NK-92 treated with Interleukin-12 subunit alpha and Interleukin-12 subunit beta, amount 100 ng/mL, for 24 hours (cell line): ENCODE data around the gene MFAP3.

Experiments used
- DNase-seq: peaks from one replicate; lab custom pipeline; 2025; lab: John Stamatoyannopoulos, UW

Gene MFAP3

GRCh38 chr5:154092356-154093141 is 53.8 kb downstream of the MFAP3 start:
- DNase-seq: no peak

DNA sequence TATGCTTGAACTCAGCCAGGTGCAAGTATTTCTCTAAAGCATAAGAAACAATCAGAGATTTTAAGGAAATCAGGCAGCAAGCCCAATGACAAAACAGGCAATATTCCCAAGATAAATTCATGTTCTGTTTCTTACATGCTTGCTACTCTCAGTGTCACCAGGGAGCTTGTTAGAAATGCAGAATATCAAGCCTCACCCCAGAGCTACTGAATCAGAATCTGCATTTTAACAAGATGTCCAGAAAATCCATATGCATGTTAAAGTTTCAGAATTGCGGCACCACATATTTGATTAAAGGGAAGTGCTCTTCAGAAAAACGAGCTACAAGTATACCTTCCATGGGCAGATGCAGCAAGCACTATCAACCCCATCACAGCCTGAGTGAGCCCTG is 54.4 kb downstream of the MFAP3 start:
- DNase-seq: no peak

DNA sequence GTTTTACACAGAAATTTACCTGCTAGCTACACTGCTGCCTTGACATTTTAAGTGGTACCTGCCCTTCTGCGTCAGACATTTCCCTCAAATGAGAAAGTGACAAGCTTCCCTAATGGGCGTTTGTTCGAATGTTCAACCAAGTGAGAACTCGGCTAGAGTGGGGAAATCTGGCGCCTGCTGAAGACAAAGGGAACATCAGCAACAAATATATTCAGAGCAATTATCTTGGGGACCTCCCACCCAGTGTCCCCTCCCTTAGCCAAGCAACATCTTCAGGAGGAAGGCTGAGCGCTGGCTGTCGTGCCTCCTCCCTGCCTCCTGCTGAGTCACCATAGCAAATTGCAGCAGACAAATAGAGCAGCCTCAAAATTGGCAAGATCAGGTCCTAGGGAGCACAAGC is 57.1 kb downstream of the MFAP3 start:
- no peak for DNase-seq

DNA sequence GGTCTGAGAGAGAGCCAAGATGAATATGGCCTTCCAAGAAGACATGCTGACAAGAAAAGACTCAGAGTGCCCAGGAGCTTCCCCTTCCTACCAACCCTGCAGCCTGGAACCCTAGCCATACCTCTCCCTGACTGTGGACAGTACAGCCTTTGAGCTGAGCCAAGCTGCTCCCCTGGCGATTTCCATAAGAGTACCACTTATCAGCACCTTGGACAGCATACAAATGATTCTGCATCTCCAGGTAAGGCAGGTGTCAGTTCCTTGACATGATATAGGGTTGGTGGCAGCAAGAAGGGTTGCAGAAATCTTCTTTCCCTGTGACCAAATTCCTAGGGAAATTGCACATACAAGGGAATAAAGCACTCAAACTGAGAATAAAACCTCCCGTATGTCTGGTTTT is 58.3 kb downstream of the MFAP3 start:
- DNase-seq: no peak

DNA sequence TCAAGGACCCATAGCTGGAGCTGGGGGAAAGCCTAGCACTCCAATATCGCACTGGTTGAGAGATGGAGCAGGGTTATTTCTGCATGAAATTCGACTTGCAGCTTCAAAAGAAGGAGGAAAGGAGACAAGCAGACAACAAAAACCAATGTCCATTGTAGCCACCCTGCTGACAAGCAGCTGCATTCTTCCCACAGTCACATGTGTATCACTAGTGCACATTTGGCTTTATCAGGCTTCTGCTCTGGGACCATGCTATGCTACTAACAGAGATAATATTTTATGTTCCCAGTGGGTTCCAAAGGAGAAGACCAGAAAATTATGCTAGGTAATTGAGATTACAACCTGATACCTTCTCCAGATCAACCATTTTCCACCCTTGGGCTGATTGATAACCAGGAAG is 59.7 kb downstream of the MFAP3 start:
- no peak for DNase-seq

GRCh38 chr5:154101184-154101583 is 62.4 kb downstream of the MFAP3 start:
- DNase-seq: no peak

DNA sequence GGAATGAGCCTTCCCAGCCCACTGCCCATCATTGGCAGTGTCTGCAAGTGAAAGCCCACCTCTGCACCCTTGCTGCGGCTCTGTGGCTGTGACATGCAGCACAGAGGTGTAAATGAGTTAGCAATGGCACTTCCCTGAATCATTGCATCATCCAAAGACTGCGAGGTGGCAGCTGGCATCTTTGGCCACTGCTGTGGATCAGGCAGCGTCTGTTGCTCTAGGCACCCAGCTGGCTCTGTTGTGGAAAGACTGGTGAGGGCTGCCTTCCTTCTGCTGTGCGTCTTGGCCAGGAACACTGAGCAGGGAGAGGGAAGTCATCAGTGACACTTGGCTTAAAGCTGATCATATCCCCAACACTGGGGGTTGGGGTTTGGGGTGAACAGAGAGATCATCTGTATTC is 64.5 kb downstream of the MFAP3 start:
- DNase-seq: peak; percentile 58
